GM18873 (cell line): ENCODE data around the gene KRTAP11-1.

Experiments
- ATAC-seq: cut with Tn5 transposase; IDR thresholded peaks from one replicate; pipeline ENCODE4 v1.9.1; 2021; ENCODE audit warnings: mild to moderate bottlenecking, moderate library complexity, moderate number of reproducible peaks; ENCODE audit not compliant: unreplicated experiment, low FRiP score

Gene KRTAP11-1, protein sequence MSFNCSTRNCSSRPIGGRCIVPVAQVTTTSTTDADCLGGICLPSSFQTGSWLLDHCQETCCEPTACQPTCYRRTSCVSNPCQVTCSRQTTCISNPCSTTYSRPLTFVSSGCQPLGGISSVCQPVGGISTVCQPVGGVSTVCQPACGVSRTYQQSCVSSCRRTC

DNA sequence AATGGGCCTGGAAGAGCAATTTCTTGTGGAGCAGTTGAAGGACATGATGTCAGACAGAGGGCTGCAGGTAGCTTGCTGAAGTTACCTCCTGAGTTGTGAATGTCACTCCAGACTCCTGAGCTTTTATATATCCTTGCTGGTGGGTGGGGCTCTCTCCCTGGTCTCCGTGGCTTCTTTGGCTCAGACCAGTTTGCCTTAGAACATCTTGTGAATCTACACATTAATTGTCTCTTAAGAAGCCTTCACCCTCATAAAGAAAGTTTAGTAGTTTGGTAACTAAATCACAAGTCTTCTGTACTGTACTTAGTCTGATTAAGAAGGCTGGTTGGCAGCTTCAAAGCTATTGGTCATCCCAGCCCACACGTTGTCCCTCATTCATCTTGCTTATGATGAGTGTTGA is at the start of gene KRTAP11-1:
Gene KRTAP11-1 (minus strand): TSS at position 101 of the 400 bp plus-strand sequence. CDS start 56 bp downstream, at position 45.
- ATAC-seq = no peak

DNA sequence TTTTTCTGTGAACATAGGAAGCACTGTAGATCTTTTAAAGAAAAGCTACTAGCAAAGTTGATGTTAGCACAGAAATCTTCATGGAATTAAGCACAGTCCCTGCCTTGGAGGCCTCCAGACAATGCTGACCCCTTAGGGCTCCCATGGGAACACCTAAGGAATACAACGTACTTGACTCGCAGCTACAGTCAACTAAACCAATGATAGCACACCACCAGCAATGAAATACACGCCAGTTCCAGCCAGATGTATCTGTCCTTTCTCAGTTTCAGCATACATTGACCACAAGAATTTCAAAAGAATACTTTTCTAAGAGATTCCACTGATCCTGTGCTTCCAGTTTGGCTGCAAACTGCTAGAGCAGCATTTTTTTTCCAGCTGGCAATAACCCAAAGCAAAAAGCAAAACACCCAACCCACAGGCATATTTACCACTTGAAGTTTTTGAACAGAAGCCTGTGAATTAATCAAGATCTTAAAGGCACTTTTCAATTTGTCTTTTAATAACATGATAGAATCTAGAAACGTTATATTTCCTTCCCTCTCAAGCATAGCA is 42.8 kb upstream of the KRTAP11-1 start:
- no peak for ATAC-seq

DNA sequence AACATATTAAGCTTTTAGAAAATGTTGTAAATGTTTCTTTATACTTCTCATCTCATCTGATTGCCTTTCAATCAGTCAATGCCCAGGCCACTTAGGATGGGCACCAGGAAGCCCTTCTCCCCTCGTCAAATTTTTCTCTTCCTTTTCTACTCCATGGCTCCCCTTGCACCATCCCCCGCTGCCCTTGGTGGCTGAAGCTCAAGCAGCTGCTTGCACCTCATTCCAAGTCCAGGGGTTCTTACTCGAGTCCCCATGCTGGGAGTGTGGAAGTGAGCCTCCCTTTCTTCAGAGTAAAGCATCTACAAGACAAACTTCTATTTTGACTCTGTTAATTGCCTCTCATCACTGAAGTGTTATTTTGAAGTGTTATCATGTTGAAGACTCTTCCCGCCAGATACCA is 39.7 kb upstream of the KRTAP11-1 start:
- no peak for ATAC-seq

DNA sequence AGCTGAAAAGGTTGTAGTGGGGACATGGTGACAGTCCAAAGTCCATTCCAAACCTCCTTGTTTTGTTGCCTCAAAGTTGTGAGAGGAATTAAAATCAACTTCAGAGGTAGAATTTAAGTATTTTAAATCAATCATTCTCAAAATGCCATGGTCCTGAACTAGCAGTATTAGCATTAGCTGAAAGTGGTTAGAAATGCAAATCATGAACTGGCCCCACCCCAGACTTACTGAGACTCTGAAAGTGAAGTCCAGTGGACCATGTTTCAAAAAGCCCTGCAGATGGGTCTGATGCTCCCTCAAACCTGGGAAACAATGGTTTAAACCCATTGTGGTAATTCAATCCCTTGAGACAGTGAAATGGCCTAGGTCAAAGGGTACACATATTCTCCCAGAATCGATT is 36.2 kb upstream of the KRTAP11-1 start:
- ATAC-seq = no peak

DNA sequence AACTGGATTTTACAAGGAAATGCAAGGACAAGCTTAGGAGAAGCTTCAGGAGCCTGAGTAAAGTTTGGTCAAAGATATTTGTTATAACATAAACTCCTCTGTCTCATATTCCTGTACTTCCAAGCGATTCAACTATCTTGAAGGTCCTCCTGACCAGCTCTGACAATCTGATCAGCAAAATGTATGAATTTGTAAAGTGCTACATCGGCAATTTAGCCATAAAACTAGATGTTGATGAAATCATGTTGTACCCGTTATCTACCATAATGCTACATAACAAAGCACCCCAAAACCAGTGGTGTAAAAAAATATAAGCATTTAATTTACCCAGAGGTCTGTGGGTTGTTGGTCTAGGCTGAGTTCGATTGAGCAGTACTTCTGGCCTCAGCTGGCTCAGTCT is 19.5 kb upstream of the KRTAP11-1 start:
- ATAC-seq = no peak

DNA sequence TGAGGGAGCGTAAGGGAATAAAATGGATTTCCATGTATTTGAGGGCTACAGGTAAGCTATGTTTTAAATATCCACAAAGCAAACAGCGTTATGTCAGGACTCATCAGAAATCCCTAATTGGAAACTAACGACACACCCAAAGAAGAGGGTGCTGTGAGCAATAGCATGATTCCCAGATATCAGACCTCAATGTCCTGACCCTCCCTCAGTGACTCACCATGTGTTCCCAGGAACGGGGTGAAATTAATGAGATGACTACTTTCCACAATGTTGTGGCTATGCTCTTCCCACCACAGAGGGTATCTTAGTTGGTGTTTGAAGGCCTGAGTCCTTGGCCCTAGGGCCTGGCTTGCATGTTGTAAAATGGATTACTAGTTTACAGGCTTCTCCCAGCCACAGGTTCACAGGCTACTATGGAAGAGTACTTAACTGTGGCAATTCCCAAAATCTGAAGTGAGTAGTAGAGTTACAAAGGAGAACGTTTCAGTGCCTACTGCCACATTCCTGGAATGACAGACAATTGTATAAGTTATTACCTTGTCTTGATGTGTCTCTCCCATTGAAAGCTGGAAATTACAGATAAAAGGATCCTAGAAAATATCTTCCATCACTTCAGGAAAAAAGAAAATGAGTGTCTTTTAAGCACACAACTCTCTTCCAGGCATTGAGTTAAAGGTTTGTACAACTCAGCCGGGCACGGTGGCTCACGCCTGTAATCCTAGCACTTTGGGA is 1.7 kb upstream of the KRTAP11-1 start:
- no peak for ATAC-seq

DNA sequence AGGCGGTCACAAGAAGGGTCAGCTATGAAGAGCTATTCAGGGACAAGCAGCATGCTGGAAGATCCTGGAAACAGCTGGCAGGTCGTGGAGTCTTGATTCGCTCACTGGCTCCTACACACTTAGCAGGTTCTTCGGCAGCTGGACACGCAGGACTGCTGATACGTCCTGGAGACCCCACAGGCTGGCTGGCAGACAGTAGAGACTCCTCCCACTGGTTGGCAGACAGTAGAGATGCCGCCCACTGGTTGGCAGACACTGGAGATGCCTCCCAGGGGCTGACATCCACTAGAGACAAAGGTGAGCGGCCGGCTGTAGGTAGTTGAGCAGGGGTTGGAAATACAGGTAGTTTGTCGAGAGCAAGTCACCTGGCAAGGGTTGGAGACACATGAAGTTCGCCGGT is 466 bp downstream of the KRTAP11-1 start:
- no peak for ATAC-seq

DNA sequence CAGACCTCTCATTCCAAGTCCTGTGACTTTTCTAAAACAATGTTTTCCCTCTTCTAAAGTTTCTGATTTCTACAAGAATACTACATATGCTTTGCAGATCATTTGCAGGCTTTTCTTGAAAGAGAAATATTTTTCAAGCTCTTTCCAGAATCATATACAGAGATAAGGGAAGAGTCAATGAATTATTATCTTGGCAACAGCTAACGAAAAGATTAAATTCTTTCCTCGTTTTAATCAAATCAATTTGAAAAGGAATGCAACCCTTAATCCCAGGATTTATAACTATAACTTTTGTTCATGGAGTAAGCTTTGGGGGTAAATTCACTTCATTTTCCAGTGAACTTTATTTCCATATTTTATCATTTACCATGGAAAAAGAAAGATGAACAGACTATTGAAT is 6.9 kb downstream of the KRTAP11-1 start:
- no peak for ATAC-seq

DNA sequence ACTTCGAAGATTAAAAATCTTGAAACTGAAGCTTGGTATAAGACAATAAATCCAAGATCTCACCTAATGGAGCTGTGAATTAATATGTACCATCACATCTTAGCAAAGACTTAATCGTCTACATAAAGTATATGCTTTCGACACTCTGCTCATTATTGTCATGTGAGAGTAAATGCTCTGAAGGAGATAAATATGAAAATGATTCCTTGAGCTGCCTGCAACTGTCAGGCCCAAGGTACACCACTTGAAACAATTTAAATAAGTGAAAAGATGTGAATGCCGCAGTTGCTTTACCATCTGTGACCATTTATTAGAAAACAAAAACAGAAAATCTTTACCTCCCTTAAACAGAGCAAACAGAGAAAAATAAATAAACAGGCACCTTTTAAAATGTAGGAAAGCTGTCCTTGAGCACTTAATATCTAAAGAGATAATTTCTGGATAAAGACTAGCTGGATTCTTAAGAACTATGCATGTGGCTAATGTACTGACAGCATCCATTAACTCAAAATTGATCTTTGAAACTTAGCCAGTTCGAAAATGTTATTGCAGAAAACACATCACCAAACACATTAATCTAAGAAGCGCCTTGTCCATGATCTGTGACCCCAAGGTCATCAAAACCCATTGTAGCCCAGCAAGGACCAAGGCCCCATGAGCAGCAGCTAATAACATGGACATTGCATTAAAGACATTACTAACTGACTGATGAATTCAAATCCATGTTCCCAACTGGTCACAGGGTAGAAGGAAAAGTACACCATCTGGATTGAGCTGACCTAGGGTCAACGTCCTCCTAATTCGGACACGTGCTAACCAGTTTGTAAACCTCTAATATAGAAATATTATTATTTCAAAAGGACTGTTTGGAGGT is 33.5 kb downstream of the KRTAP11-1 start:
- no peak for ATAC-seq

DNA sequence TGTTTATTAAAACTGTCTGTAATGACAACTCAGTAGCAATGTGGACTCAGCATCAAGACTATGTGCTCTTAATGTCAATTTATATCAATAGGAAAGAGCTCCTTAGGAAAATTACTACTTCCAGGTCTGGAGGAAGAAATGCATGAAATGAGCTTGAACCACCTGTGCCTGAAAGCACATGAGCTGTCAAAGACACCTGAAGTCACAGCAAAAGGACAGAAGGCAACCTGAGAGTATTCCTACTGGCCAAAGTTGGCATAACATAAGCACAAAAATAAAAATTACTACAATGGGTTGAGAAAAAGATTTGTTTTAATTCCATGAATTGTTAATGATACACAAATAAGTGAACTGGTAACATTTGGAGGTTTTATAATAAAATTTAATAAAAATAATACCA is 38.4 kb downstream of the KRTAP11-1 start:
- no peak for ATAC-seq

DNA sequence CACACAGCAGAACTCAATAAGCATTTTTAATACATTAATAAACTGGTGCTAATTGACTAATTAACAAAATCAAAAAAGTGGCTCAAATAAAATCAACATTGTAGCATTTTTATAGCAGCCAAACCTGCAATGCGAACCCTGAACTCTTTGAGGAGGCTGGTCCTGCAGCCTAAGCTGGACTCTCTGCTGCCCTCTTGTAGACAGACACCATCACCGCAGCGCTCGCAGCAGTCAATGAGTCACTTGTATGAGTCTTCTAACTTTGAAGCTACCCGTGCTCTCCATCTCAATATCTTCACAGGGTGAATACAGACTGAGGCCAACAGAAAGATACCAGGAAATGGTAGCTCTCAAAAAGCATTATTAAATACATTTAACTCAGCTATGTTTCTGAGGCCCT is 42.1 kb downstream of the KRTAP11-1 start:
- ATAC-seq = no peak

DNA sequence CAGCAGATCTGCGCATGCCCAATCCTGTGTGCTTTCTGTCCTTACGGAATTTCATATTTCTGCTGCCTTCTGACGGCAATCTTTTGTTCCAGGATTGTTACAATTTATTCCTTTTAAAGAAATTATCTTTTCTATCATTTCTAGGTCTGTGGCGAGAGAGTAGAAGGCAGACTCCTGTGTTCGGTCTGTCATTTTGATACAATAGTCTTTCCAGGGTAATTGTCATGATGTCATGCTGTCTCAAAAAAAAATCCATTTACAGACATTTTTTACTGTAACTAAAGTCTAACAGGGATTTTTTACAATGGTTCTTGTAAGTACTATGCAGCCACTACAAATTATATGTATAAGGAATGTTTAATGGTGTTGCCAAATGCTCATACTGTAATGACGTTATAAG is 42.8 kb downstream of the KRTAP11-1 start:
- no peak for ATAC-seq

DNA sequence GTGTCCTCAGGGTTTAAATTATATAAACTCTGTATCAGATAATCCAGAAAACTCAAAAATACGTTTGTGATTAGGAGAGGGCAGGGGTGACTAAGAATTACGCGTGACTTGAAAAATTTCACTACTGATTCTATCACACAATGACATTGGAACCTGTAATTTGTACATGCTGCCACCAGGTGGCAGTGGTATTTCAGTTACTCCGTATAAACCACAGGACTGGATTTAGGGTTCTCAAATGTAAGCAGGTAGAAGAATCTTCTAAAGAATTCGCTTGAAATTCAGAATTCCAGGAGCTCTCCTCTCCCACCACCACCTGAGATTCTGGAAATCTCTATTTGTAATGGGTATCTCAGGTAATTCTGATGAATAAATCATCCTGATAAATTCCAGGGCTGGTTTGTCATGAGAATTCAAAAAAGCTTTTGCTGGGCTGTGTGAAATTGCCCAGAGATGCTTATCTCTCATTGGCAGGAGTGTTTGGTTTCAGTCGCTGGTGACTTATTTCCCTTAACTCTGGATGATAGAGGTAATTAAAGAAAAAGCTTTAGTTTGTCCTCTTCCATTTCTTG is 50.1 kb downstream of the KRTAP11-1 start:
- no peak for ATAC-seq
